Osteocyte (in vitro differentiated cells): ENCODE data around the gene AGFG2. TPM values are rescaled to one million over a fixed set of nuclear protein-coding genes. Genes with fewer than 3 reads are reported as not detected.

Experiments
- DNase-seq: peaks from one replicate; pipeline ENCODE4 v3.0.0; 2021; ENCODE audit warnings: mixed read lengths; ENCODE audit not compliant: unreplicated experiment; ENCODE audit errors: extremely low spot score
- H3K27ac Mint-ChIP-seq: one replicate; pipeline ENCODE4 v1.8.0; 2021; ENCODE audit warnings: mild to moderate bottlenecking, mixed read lengths; ENCODE audit not compliant: unreplicated experiment
- H3K27me3 Mint-ChIP-seq: one replicate; pipeline ENCODE4 v1.8.0; 2021; ENCODE audit warnings: mixed read lengths; ENCODE audit not compliant: unreplicated experiment
- H3K36me3 Mint-ChIP-seq: one replicate; pipeline ENCODE4 v1.8.0; 2021; ENCODE audit warnings: mixed read lengths; ENCODE audit not compliant: unreplicated experiment
- H3K4me1 Mint-ChIP-seq: one replicate; pipeline ENCODE4 v1.8.0; 2021; ENCODE audit warnings: mixed read lengths; ENCODE audit not compliant: unreplicated experiment
- H3K4me3 Mint-ChIP-seq: one replicate; pipeline ENCODE4 v1.8.0; 2021; ENCODE audit warnings: mild to moderate bottlenecking, moderate library complexity, mixed read lengths; ENCODE audit not compliant: unreplicated experiment
- H3K9me3 Mint-ChIP-seq: one replicate; pipeline ENCODE4 v1.8.0; 2021; ENCODE audit warnings: mixed read lengths; ENCODE audit not compliant: unreplicated experiment
- total RNA-seq: library from RNA; stranded (reverse); gene quantifications from 2 replicates; pipeline ENCODE4 v1.2.1, GENCODE V29; 2021
- TF ChIP-seq, protein P1 (sequence below): fragments of 200-600 bp; sonication (generic); IDR thresholded peaks from 2 replicates; pipeline ENCODE4 v1.5.0; 2021; ENCODE audit warnings: antibody characterized with exemption, mild to moderate bottlenecking, moderate library complexity

The AGFG2 gene
- total RNA-seq, 1 donor from 2014 or later, result 10.8 TPM

DNA sequence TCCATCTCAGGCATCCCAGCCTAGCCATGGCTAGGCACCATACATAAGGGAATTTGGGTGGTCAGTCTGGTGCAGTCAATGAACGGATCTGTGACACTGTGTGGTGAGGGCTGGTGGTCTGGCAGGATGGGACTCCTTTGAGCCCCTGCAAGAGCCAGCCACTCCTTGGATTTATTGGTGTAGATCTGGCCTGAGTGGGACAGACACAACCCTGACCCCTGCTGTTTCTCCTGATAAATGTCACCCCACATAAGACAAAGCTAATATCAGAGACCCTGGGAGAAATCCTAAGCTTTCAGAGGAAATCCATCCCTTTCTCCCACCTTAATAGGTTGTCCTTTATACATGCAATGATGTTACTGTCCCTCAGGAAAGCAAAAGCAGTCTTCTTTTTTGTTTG is 49.4 kb downstream of the AGFG2 start:
- no peak for DNase-seq
- Mint-ChIP-seq H3K27ac (no peak overlapping the region), H3K4me3 (peak overlapping the region; percentile 5)

DNA sequence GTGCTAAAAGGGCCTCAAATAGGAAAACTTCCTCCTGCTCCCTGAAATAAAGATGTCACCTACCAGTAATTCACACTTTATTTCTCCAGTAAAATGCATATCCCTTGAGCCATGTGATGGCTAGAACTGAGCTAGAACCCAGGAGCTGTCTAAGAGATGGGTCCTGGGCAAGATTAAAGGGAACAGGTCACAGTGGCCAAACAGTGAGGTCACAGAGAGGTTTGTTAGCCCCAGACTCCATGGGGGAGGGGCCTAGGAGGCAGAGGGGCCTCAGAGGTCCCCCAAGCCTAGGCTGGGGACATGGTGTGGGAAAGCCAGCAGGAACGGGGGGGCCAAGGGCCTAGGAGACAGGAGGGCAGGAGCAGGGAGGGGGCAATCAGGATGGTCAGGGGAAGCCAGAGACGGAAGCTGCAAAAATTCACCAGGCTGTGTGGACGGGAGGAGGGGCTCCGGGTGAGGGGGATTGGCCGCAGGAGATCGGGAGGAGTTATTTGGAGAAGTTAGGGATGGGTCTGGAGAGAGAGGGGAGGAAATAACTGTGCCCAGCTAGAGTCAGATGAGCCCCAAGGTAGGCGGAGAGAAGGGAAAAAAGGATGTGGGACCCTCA is 50.4 kb downstream of the AGFG2 start:
- Mint-ChIP-seq H3K27ac (no peak overlapping the region), H3K9me3 (no peaks in the 10 kb centered on the region), H3K4me3 (no peak overlapping the region), H3K4me1 (peaks cover 15% of the 10 kb centered on the region), H3K36me3 (no peaks in the 10 kb centered on the region), H3K27me3 (no peaks in the 10 kb centered on the region)
- TF ChIP-seq, protein P1, sequence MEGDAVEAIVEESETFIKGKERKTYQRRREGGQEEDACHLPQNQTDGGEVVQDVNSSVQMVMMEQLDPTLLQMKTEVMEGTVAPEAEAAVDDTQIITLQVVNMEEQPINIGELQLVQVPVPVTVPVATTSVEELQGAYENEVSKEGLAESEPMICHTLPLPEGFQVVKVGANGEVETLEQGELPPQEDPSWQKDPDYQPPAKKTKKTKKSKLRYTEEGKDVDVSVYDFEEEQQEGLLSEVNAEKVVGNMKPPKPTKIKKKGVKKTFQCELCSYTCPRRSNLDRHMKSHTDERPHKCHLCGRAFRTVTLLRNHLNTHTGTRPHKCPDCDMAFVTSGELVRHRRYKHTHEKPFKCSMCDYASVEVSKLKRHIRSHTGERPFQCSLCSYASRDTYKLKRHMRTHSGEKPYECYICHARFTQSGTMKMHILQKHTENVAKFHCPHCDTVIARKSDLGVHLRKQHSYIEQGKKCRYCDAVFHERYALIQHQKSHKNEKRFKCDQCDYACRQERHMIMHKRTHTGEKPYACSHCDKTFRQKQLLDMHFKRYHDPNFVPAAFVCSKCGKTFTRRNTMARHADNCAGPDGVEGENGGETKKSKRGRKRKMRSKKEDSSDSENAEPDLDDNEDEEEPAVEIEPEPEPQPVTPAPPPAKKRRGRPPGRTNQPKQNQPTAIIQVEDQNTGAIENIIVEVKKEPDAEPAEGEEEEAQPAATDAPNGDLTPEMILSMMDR, result no peak
- no peak for DNase-seq

More for the DNA sequence above, 49.4 kb downstream of the AGFG2 start:
- Mint-ChIP-seq H3K9me3 (no peaks in the 10 kb centered on the region), H3K27me3 (no peaks in the 10 kb centered on the region), H3K36me3 (no peaks in the 10 kb centered on the region), H3K4me1 (peaks cover 24% of the 10 kb centered on the region)
- TF ChIP-seq, protein P1, result peak; percentile 34

DNA sequence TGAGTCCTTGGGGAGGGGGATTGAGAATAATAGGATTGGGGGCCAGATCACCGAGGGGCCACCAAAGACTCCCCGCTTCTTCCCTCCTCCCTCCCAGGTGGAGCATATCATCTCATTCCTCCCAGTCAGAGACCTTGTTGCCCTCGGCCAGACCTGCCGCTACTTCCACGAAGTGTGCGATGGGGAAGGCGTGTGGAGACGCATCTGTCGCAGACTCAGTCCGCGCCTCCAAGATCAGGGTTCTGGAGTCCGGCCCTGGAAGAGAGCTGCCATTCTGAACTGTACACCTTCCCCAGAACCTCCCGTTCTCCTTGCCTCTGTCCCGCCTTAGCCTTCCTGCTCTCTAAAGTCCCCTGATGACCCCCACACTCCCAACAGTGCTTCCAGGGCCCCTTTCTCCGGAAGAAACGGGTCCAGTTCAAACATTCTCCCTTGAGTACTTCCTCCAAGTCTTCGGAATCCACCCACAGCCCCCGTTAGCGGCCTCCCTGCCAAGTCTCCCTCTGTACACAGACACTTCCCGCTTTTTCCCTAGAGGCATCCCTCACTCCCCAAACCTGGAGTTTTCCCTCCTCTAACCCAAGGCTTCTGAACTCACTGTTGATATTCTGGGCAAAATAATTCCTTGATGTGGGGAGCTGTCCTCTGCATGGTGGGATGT is 51.2 kb downstream of the AGFG2 start:
- H3K4me3 Mint-ChIP-seq, result no peak overlapping the region
- no peak for DNase-seq
- H3K4me1 Mint-ChIP-seq, result peaks cover 11% of the 10 kb centered on the region
- TF ChIP-seq, protein P1, result no peak
- H3K36me3 Mint-ChIP-seq, result no peaks in the 10 kb centered on the region
- no peaks in the 10 kb centered on the region for H3K27me3 Mint-ChIP-seq
- H3K9me3 Mint-ChIP-seq, result no peaks in the 10 kb centered on the region
- H3K27ac Mint-ChIP-seq, result no peak overlapping the region

DNA sequence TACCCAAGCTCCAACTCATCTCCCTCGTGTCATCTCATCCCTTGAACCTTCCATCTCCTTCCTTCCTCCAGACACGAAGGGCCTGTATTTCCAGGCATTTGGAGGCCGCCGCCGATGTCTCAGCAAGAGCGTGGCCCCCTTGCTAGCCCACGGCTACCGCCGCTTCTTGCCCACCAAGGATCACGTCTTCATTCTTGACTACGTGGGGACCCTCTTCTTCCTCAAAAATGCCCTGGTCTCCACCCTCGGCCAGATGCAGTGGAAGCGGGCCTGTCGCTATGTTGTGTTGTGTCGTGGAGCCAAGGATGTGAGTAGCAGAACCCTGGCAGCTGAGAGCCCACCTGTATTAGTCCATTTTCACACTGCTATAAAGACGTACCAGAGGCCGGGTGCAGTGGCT is 52.6 kb downstream of the AGFG2 start:
- no peak for DNase-seq

DNA sequence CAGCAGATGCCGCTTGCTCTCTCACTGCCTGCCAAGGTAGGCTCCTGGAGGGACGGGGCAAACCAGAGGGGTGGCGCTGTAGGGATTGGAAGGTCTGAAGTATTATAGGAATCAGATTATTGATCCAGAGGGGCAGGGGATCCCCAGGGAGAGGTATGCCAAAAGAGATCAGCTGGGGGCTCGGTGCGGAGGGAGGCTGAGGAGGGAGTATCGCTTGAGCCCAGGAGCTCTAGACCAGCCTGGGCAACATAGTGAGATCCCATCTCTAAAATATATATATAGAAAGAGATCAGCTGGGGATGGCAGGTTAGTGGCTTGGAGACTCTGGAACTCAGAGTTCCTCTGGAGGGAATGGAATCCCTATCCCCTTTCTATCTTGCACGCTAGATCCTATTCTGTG is 56.2 kb downstream of the AGFG2 start:
- H3K4me3 Mint-ChIP-seq, result no peak overlapping the region
- no peak overlapping the region for H3K27ac Mint-ChIP-seq
- H3K36me3 Mint-ChIP-seq, result peaks cover 2% of the 10 kb centered on the region
- no peaks in the 10 kb centered on the region for H3K27me3 Mint-ChIP-seq
- no peak for DNase-seq
- H3K9me3 Mint-ChIP-seq, result no peaks in the 10 kb centered on the region
- TF ChIP-seq, protein P1, result no peak
- peaks cover 5% of the 10 kb centered on the region for H3K4me1 Mint-ChIP-seq

More for the DNA sequence above, 52.6 kb downstream of the AGFG2 start:
- Mint-ChIP-seq H3K27ac (no peak overlapping the region), H3K27me3 (no peaks in the 10 kb centered on the region), H3K4me1 (peaks cover 11% of the 10 kb centered on the region), H3K9me3 (no peaks in the 10 kb centered on the region), H3K36me3 (peaks cover 2% of the 10 kb centered on the region), H3K4me3 (no peak overlapping the region)
- TF ChIP-seq, protein P1, result no peak
